NCI-H1092 treated with DMSO at 0.1 percent for 48 hours (cell line): ENCODE measurements around the gene EVC2.
"Not testable (repeated sequence)": the region's sequence is repeated elsewhere in the genome, so short reads cannot be mapped to it uniquely, and the experiment has no call there.

Experiments used
- DNase-seq: peaks from one replicate; lab custom pipeline; 2025; lab: John Stamatoyannopoulos, UW

Gene EVC2

DNA sequence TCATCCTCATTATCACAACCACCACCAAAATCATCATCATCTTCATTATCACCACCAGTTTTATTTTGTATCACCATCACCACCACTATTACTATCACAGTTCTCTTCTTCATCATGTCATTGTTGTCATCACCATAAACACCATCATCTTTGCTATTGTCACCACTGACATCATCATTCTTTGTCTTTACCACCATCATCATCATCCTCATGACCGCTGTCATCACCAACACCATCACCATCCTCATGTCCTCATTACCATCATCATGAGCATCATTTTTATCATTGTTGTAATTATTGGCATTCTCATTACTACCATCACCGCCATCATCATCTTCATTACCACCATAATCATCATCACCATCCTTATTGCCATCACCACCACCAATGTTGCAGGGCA is 34.0 kb upstream of the EVC2 start:
- no peak for DNase-seq

DNA sequence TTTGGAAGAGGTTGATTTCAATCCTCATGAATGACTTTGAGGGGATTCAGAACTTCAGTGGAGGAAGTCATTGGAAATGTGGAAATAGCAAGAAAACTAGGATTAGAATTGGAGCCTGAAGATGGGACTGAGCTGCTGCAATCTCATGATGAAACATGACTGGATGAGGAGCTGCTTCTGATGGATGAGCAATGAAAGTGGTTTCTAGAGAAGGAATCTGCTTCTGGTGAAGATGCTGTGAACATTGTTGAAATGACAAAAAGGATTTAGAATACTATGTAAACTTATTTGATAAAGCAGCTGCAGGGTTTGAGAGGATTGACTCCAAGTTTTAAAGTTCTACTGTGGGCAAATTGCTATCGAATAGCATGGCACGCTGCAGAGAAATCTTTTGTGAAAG is 29.7 kb upstream of the EVC2 start:
- no peak for DNase-seq

DNA sequence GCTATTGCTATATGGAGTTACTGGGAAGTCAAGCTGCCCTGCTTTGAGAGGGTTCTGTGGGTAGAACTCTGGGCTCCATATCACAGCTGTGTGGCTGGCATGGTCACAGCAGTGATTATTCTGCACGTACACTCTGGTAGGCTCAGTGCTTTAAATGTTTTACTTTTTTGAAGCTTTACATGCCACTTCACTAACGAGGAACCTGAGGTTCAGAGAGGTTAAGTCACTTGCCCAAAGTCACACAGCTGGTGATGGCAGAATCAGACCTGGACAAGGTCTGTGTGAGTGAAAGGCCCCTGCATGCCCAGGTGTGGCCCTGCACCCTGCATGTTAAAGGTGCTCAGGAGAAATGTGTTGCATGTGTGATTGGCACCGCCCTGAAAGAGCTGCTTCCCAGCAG is 27.1 kb upstream of the EVC2 start:
- no peak for DNase-seq

DNA sequence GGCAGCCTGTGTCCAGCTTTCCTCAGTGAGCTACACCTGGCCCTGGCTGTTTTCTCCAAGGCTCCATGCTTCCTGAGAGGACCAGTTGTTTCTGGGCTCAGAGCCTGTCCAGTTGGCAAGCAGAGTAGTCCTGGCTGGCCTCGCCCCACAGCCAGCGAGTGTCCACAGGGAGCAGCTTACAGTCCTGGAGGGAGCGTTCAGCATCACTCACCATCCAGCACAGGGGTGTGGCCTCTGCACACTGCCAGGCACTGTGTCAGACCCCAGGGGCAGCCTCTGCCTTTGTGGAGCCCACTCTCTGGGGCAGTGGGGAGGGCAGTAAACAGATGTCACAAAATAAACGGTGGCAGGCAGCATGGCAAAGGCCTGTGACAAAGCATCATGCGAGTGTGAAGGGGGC is 26.5 kb upstream of the EVC2 start:
- DNase-seq = no peak

DNA sequence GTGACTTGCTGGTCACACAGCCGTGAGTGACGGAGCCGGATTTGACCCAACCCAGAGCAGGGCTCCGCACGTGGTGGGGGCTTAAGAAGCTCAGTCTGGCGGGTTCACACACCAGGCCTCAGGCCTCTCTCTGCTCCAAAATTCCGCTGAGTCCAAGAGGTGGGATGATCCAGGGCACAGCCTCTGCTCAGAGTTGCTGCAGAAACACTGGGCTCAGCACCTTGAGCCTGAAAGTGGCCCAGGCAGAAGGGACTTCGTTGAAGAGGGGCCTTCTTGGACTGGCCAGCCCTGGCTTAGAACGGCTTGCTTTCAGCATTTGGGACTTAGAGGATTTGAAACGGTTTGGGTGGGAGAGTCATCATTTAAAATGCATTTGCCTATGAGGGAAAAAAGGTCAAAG is 23.8 kb upstream of the EVC2 start:
- no peak for DNase-seq

DNA sequence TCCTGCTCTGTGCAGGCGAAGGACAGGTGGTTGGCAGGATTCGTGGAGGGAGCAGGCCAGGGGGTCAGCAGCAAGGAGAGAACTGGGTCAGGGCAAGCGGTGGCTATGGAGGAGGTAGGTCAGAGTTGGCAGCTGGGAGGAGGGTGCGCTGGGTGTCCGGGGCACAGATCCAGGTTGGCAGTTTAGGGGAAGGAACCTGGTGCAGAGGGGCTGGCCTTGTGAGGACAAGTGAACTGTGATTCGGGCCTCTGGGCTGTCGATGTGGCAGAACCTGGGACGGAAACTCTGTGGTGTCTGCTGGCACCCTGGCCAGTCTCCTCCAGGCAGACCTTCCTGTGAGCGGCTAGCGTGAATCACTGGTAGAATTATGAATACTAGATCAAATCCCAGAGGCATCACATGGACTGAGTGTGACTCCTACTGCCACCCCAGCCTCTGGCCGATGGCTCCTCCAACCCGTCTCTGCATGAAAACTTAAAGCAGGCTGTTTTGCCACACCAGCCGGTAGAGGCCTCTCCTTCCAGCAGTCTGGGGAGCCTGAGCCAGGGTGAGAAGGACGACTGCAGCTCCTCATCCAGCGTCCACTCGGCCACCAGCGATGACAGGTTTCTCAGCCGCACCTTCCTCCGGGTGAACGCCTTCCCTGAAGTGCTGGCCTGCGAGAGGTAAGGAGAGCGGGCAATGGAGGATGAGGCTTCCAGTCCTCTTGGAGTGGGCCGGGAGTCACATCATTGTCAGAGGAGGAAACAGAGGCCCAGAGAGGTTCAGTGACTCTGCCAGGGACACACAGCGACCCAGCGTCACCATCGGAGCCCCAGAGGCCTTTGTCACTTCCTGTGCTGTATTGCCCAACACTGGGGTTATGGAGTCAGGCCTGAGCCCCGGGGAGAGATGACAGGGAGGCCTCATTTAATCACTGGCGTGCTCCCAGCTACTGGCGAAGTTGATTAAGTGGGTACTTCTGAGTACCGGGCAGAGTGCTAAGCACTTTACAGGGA is 22.9 kb upstream of the EVC2 start:
- no peak for DNase-seq

DNA sequence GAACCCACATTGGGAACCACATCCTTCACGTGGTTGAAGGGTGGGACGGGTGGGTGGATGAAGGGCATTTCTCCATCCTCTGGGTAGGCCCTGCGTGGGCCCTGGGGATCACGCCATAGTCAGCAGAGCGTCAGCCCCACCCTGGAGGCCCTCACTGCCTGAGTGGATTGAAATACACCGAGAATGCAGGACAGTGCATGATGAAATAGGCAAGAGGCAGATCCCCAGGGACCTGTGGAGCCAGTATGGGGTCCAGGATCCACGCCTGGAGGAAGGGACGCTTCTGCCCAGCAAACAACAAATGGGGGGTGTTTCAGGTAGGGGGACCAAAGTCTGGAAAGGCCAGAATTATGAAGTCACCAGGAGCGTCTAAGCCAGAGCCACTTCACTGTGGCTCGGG is 22.1 kb upstream of the EVC2 start:
- no peak for DNase-seq

DNA sequence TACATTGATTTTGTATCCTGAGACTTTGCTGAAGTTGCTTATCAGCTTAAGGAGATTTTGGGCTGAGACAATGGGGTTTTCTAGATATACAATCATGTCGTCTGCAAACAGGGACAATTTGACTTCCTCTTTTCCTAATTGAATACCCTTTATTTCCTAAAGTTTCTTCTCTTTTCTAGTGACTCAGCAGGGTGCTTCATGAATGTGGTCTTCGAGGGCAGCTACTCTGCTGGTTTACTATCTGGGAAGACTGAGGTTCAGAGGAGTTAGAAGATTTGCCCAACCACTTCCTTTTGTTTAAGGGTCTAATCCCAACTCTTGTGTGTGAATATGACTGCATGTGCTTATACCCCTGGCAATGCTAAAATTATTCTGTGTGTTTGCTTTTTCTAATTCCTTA is 20.1 kb upstream of the EVC2 start:
- DNase-seq = not testable (repeated sequence)

DNA sequence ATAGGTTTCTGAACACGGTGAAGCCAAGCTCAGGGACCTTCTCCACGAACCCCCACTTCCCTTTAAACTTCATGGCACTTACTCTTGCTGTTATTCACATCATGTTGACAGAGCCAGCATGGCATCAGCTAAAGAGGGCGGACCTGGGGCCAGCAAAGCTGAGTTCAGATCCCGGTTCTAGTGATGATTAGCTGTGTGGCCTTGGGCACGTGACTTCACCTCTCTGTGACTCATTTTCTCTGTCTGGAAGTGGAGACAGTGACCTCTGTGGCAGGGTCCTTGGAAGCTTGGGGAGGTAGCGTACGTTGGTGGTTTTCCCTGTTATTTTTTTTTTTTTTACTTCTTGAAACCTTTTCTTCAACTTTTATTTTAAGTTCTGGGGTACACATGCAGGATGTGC is 16.0 kb upstream of the EVC2 start:
- DNase-seq = no peak

DNA sequence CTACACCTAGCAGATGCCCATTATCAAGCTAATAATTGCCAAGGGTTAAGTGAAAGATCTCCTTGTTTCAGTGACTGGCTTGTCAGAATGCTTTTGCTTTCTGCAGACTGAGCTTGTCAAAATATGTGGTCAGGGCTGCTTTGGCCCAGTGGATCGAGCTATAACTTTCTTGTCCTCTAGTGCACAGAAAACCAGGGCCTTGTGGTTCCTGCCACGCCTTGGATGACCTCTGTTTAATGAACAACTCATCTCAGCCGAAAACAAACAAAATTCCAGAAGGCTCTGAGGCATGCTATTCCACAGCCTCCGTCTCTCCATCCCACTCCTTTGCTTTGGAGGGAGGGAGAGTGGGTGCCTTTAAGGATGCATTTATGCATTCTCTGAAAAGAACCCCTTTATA is 14.0 kb upstream of the EVC2 start:
- no peak for DNase-seq

DNA sequence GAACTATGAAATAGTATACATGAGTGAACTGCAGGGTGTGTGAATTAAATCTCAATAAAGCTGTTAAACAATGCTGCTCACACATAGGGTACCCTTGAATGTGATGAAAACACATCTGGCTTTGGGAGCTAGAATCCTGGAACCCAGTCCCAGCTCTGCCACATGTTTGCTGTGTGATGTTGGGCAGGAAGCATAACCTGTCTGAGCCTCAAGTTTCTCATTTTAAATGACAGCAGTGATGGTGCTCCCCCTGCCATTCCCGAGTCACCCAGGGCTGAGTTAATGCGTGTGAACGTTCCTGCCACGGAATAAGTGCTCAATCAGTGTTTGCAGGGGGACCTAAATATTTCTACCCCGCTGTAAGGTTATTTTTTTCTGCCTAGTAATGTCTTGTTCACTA is 13.6 kb upstream of the EVC2 start:
- no peak for DNase-seq

DNA sequence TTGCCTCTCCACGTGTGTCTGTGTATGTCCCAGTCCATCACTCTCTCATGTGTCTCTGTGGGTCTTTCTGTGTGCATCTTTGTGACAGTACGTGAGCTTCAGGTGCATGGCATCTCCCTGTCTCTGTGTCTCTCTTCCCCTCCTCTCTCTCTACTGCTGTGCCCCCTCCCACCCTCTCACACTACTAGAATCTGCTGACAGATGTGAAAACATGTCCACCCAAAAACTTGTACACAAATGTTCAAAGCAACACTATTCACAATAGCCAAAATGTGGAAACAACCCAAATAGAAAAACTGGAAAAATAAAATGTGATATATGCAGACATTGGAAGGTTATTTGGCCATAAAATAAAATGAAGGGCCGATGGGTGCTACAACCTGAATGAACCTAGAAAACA is 12.6 kb upstream of the EVC2 start:
- no peak for DNase-seq

DNA sequence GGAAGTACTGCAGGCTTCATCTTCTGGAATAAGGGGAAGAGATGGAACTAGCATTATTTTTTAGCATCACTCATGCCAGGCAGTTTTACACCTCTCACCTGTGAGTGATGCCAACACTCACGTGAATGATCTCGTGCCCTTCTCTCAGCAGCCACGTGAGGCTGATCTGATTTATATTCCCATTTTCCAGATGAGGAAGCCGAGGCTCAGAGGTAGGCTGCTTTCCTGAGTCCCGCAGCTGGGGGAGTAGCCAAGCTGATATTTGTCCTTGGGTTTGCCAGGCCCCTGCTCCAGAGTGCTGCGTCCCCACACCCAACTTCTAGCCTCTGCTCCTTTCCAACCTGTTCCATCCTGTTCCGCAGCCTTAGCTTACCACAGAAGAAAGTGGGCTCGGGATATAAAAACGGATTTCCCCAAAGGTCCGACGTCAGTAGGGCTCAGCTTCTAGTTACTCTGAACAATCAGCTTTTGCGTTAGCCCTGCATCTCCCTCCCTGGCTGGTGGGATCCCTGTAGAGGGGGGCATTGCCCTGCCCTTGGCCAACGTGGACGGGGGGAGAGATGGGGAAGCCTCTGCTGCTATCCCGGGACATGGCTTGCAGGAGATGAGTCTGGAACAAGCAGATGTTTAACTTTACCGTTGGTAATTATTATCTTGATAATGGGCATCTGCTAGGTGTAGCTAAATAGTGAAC is 11.9 kb upstream of the EVC2 start:
- no peak for DNase-seq

DNA sequence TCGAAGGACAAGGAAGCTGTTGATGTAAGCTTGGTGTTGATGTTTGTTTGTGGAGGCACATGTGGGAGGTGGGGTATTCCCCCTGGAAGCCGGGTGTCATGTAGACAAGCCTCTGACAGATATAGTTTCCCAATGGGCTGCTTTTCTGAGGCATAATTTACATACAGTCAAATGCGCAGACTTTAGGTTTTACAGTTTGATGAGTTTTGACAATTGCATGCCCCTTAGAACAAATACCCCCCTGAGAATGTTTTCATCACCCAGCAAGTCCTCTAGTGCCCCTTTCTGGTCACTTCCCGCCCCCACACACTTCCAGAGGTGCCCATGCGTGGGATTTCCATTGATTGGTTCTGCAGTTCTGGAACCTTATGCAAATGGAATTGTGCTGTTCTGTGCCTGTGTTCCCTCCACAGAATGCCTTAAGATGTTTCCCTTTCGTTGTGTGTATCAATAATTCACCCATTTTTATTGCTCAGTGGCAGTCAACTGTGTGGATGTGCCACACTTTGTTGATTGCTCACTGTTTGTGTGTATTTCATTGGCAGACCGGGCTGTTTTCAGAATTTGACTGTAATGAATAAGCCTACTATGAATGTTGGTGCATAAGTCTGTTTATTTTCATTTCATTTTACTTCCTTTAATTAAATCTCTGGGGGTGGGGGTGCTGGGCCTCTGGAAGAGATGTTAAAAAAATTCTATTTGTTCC is 11.1 kb upstream of the EVC2 start:
- no peak for DNase-seq

DNA sequence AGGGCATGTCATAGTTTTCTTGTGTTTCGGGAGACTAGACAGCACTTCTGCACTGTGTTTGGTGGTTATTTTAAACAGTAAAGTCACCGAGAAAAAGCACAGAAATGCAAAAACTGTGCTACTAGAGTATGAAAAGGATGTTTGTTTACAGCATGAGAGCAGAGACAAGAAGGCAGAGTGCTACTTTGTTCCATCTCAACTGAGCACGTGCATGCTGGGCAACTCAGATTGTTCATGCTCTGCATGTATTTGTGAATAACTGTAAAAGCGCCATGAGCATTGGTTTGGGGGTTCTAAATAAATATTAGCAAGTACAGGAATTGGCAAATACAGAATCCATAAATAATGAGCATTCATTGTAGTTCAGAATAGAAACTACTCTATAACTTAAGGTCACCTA is 10.1 kb upstream of the EVC2 start:
- DNase-seq = no peak

DNA sequence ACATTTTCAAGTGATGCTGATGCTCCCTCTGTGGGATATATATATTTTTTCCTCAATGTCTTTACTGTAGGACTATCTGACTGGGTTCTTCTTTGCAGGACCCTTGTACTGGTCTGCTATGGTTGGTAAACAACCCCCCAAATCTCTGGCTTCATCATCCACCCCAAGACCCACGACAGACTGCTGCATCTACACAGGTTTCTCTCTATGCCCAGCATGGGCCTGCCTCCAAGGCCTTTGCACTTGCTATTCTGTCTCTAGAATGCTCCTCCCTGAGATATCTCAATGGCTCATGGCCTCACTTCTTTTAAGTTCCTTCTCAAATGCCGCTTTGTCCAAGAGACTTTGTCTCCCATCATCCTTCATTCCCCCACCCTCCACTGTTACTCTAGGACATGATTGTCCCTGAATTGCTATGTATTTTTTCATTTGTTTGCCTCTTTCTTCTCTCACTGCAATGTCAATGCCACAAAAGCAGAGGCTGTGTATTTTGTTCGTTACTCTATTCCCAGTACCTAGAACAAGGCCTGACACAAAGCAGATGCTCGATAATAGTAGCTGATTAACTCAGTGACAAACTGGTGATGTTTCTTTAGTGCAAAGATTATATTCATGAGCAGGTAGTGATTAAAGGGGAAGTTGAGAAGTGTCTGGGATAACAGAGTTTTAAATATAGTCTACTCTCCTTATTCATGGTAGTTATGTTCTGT is 9.2 kb upstream of the EVC2 start:
- no peak for DNase-seq

DNA sequence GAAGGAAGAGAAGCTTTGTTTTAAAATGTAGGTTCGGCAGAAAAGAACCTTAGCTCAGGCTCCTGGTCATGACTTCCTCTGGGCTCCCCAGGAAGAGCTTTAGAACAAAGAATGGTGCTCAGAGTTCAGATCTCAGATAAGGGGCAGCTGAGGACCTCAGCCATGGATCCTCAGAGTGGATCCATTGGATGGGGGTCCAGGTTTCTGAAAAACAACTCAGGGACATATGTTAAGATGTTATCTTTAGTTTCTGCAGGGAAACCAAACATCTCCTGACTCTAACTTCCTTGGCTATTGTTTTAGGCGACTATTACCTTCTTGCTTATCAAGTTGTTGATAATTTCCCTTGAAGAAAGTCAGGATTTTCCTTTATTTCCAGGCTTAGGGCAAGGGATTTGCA is 8.0 kb upstream of the EVC2 start:
- DNase-seq = no peak

DNA sequence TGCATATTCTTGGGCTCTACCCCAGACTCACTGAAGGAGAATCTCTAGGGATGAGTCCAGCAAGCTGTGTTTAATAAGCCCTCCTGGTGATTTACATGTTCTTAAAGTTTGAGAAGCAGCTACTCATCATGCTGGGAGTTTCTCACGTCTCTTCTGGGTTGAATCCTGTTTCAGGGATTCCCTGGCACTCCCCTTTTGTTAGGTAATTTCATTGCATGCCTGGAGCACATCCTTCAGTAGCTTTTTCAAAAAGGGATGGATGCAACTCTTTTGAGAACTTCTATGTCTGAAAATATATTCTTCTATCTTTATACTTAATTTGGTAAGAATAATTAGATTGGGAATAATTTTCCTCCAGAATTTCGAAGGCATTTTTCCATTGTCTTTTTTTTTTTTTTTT is 7.0 kb upstream of the EVC2 start:
- DNase-seq = no peak

DNA sequence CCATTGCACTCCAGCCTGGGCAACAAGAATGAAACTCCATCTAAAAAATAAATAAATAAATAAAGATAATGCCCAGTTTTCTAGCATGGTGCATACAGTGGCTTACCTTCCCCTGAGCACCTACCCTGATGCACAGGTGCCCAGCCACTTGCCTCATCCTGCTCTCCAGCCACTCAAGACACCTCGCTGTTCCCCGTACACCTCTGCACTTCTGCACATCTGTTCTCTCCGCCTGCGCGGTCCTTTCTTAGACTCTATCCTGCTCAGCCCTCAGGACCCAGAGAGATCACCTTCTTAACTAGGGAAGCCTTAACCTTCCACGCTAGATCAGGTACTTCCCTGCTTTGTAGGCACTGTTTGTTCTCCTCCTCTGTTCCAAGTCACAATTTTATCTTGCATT is 5.5 kb upstream of the EVC2 start:
- DNase-seq = no peak

DNA sequence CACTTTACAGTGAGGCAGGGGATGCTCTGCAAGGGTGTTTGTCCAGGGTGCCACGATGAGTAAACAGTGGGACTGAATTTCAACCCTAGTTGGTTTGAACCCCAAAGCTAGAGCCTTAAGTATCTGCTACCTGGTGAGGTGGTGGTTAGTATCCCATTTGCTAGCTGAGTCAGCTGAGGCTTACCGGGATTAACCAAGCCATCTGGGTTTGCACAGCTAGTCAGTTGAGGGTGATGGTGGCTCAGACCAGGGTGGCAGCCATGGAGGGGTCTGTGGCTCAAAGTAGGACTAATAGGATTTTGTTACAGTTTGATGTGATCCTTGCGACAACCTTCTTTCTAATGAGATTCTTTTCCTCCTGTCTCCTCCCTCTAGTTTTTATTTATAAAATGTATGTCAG is 4.6 kb upstream of the EVC2 start:
- DNase-seq = no peak

DNA sequence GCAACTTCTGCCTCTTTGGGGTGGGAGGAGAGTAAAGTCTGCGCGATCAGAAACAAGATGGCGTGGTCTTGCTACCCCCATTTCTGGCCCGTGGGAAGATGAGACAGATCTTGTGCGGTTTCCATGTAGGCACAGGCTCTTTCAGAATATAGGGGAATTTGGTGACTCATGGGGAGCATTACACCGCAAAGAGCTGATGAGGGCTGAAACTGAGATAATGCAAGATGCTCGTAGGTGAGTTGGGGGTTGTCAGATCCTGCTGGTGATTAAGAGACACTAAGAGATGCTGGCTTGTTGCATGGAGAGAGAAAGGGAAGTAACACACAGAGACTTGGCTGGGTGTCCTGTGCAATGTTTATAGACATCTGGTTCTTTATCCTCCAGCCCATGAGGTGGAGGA is 4.2 kb upstream of the EVC2 start:
- DNase-seq = no peak

DNA sequence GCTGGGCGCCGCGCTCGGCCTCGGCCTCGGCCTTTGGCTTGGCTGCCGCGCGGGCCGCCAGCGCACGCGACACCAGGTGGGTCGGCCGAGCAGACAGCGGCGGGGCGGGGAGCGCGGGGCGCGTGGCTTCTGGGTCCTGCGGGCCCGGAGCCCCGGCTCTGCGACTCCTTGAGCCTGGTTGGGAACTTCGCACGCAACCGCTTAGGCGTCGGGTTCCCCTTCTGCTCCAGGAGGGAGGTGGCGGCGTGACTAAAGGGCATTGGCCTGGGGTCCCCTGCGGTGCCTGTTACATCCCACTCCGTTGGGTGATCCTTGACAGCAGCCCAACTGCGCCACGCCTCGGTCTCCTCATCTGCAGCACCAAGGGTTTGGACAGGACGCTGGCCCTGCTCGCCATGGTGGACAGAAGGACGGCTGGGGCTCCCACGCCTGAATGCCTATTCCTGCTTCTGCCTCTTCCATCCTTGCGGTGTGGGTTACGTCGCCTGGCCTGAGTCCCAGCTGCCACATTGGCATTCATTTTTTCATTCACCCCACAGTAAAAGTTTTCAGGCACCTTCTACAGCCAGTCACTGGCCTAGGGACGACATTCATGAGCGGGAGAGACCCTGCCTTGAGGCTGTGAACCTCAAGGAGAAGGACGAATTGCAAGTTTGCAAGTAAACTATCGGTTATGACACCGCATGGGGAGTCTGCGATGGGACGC is 3.3 kb upstream of the EVC2 start:
- DNase-seq = no peak
